Bronchial epithelial cell (primary cell): Measurements from ENCODE around the gene CBL. TPM values are rescaled to one million over a fixed set of nuclear protein-coding genes. Genes with fewer than 3 reads are reported as not detected.

ENCODE experiments used
- DNase-seq: peaks from one replicate; pipeline ENCODE4 v3.0.0-alpha.2; 2010; ENCODE audit warnings: low read depth
- FAIRE-seq: peaks from 2 replicates; lab custom pipeline; 2011; peaks lifted over from hg19 to GRCh38; lab: Jason Lieb, UNC
- H3K27me3 ChIP-seq: 2 replicates; pipeline ENCODE4 v1.5.1; 2011; ENCODE audit warnings: low read length; ENCODE audit not compliant: control insufficient read depth, insufficient read depth
- H3K36me3 ChIP-seq: 2 replicates; pipeline ENCODE4 v1.5.1; 2011; ENCODE audit warnings: low read length; ENCODE audit not compliant: control insufficient read depth, insufficient read depth
- H3K4me3 ChIP-seq: 2 replicates; pipeline ENCODE4 v1.5.1; 2011; ENCODE audit warnings: mild to moderate bottlenecking, low read depth, low read length, control low read depth
- CTCF ChIP-seq: IDR thresholded peaks from 2 replicates; pipeline ENCODE4 v1.5.1; 2011; ENCODE audit warnings: mild to moderate bottlenecking, moderate library complexity, low read length, control low read depth, inconsistent platforms; ENCODE audit not compliant: insufficient read depth, severe bottlenecking
- total RNA-seq: library from RNA; depleted of rRNA; stranded (reverse); fragments of >200 nt; gene quantifications from 2 replicates; pipeline ENCODE4 v1.2.1, GENCODE V29; 2014

The CBL gene
- total RNA-seq, 1 donor from 2014 or later: 5.5 TPM

DNA sequence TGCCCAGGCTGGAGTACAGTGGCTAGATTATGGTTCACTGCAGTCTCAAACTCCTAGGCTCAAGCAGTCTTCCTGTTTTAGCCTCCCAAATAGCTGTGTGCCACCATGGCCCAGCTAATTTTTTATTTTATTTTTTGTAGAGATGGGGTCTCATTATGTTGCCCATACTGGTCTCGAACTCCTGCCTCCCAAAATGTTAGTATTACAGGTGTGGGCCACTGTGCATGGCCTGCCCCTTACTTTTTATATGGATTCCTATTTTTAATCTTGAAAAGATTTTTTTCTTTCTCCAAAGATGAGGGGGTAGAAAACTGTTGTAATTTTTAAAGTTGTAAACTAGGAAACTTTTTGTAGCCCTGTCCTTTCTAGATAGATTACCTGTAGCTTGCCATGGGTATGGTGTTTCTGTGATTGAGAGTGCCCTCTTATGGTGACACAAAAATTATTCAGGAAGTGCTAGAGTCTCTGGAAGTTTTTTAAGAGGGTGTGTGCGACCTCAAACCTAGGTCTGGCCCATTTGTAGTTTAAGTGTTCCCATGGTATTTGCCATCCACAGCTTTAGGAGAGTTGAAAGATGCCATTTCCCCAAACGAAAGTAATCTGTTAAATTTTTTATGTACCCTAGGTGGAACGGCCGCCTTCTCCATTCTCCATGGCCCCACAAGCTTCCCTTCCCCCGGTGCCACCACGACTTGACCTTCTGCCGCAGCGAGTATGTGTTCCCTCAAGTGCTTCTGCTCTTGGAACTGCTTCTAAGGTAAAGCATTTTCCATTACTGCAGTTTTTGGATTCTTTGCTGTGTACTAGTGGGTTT, 78.4 kb downstream of the CBL start:
- TF ChIP-seq CTCF: peak; percentile 39
- FAIRE-seq: no peak
- H3K27me3 ChIP-seq: no peaks in the 10 kb centered on the region
- no peak overlapping the region for H3K4me3 ChIP-seq
- peak; percentile 58 for DNase-seq
- peaks cover 9% of the 10 kb centered on the region for H3K36me3 ChIP-seq

- TF ChIP-seq CTCF: no peak
- FAIRE-seq (no peak), DNase-seq (no peak)
- H3K4me3 ChIP-seq: no peak overlapping the region
- H3K36me3 ChIP-seq: peaks cover 9% of the 10 kb centered on the region
- no peaks in the 10 kb centered on the region for H3K27me3 ChIP-seq
These were observed 79.3 kb downstream of the CBL start for GRCh38 chr11:119285431-119285830.

GRCh38 chr11:119288219-119288618, 82.1 kb downstream of the CBL start:
- Histone ChIP-seq H3K4me3 (no peak overlapping the region), H3K36me3 (peaks cover 9% of the 10 kb centered on the region), H3K27me3 (no peaks in the 10 kb centered on the region)
- no peak for TF ChIP-seq CTCF
- FAIRE-seq (no peak), DNase-seq (no peak)

DNA sequence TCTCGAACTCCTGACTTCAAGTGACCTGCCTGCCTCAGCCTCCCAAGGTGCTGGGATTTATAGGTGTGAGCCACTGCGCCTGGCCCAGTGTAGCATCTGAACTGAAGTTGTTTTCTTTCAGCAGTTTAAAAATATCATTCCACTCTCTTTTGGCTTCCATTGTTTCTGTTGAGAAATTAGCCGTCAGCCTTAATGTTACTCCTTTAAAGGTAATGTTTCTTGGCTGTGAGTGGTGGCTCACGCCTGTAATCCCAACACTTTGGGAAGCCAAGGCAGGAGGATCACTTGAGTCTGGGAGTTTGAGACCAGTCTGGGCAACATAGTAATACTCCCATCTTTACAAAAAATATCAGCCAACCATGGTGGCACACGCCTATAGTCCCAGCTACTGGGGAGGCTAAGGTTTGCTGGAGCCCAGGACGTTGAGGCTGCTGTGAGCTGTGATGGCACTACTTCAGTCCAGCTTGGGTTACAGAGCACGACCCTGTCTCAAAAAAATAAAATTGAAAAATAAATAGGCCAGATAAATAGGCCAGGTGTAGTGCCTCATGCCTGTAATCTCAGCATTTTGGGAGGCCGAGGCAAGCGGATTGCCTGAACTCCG, 84.9 kb downstream of the CBL start:
- H3K36me3 ChIP-seq: peaks cover 4% of the 10 kb centered on the region
- H3K4me3 ChIP-seq: no peak overlapping the region
- FAIRE-seq: no peak
- TF ChIP-seq CTCF: no peak
- no peaks in the 10 kb centered on the region for H3K27me3 ChIP-seq
- DNase-seq: no peak

- no peak for TF ChIP-seq CTCF
- no peak overlapping the region for H3K4me3 ChIP-seq
- FAIRE-seq: no peak
- H3K36me3 ChIP-seq: peaks cover 3% of the 10 kb centered on the region
- no peaks in the 10 kb centered on the region for H3K27me3 ChIP-seq
- DNase-seq: no peak
These were observed 87.3 kb downstream of the CBL start for GRCh38 chr11:119293461-119293860.
